Caco-2 (cell line): ENCODE data around the gene TREML2. TPM values are rescaled to one million over a fixed set of nuclear protein-coding genes. Genes with fewer than 3 reads are reported as not detected.

Experiments used
- BruUV-seq: library from RNA; stranded (reverse); fragments of 400-500 nt; replicated peaks from 2 replicates; lab custom pipeline; 2021; lab: Mats Ljungman, UMichigan
- CTCF ChIA-PET: fragments of 300-600 bp; sonication (Branson Sonifier 250); formaldehyde crosslinking; loops from one replicate; lab custom pipeline; 2022; ENCODE audit warnings: antibody characterized with exemption; lab: Charles Lee
- POLR2A ChIA-PET: fragments of 300-600 bp; sonication (Branson Sonifier 250); formaldehyde crosslinking; loops from one replicate; lab custom pipeline; 2022; ENCODE audit warnings: antibody characterized with exemption; lab: Charles Lee
- DNase-seq, 2 experiments: peaks; one replicate each; pipeline versions ENCODE4 v3.0.0 to v3.0.0-alpha.2; 2020 to 2022
- H3K27me3 ChIP-seq: replicated peaks from 2 replicates; pipeline ENCODE4 v1.6.0; 2011; ENCODE audit warnings: low read length; ENCODE audit not compliant: control insufficient read depth, insufficient read depth
- H3K36me3 ChIP-seq: 2 replicates; pipeline ENCODE4 v1.5.1; 2011; ENCODE audit warnings: low read length; ENCODE audit not compliant: control insufficient read depth, insufficient read depth
- H3K4me1 ChIP-seq: fragments of 250-450 bp; sonication (Bioruptor Pico); 2 replicates; pipeline ENCODE4 v1.5.1; 2020; ENCODE audit warnings: mild to moderate bottlenecking
- H3K4me3 ChIP-seq: 2 replicates; pipeline ENCODE4 v1.5.1; 2011; ENCODE audit warnings: low read depth, mild to moderate bottlenecking, control low read depth, low read length
- H3K9me3 ChIP-seq: fragments of 250-450 bp; sonication (Bioruptor Pico); 2 replicates; pipeline ENCODE4 v1.5.1; 2020; ENCODE audit warnings: mild to moderate bottlenecking, moderate library complexity
- H3K27ac Mint-ChIP-seq: one replicate; pipeline ENCODE4 v1.8.0; 2022; ENCODE audit warnings: mixed read lengths; ENCODE audit not compliant: unreplicated experiment
- H3K27me3 Mint-ChIP-seq: one replicate; pipeline ENCODE4 v1.8.0; 2022; ENCODE audit warnings: mixed read lengths; ENCODE audit not compliant: insufficient read depth, unreplicated experiment
- H3K36me3 Mint-ChIP-seq: one replicate; pipeline ENCODE4 v1.8.0; 2022; ENCODE audit warnings: mild to moderate bottlenecking, mixed read lengths; ENCODE audit not compliant: insufficient read depth, unreplicated experiment
- H3K4me1 Mint-ChIP-seq: one replicate; pipeline ENCODE4 v1.8.0; 2022; ENCODE audit warnings: low read depth, mixed read lengths; ENCODE audit not compliant: unreplicated experiment
- H3K4me3 Mint-ChIP-seq: one replicate; pipeline ENCODE4 v1.8.0; 2022; ENCODE audit warnings: mild to moderate bottlenecking, moderate library complexity, mixed read lengths; ENCODE audit not compliant: unreplicated experiment
- H3K9me3 Mint-ChIP-seq: one replicate; pipeline ENCODE4 v1.8.0; 2022; ENCODE audit warnings: mixed read lengths; ENCODE audit not compliant: unreplicated experiment
- intact Hi-C: fragments of 100-400 bp; cut with micrococcal nuclease; formaldehyde crosslinking; loops from one replicate; pipeline ENCODE4 v1.10.0; 2022; ENCODE audit not compliant: unreplicated experiment
- total RNA-seq: library from RNA; stranded (reverse); gene quantifications from 2 replicates; pipeline ENCODE4 v1.2.3, GENCODE V29; 2022
- TF ChIP-seq, protein P1 (sequence below), 2 experiments: fragments of 200-600 bp in 1 of 2; IDR thresholded peaks; 1 replicate in 1 of 2; 2 replicates in 1 of 2; pipeline versions ENCODE4 v1.5.1 to v1.8.0; 2011 to 2022; ENCODE audit warnings: antibody characterized with exemption in 1 of 2, control low read depth in 1 of 2, inconsistent platforms in 1 of 2, low read depth in 1 of 2, low read length in 1 of 2, mild to moderate bottlenecking in 1 of 2, moderate library complexity in 1 of 2; ENCODE audit not compliant: insufficient read depth in 1 of 2, severe bottlenecking in 1 of 2, unreplicated experiment in 1 of 2

The TREML2 gene
- total RNA-seq, 1 experiment from 2014 or later, result not detected

DNA sequence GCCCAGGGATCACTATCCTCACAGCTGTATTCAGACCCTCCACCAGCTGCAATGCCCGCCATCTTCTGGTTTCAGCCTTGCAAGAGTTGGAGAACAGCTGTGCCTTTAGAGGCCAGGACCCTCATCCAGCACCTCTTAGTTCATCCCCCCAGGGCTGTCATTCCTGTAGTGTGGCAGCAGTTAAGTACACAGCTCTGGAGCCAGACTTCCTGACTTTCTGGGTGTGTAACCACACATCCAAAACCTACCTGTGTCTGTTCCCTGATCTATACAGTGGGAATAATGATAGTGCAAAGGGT is 37.6 kb downstream of the TREML2 start:
- Histone ChIP-seq H3K4me3 (no peak overlapping the region), H3K27me3 (no peaks in the 10 kb centered on the region), H3K4me1 (no peaks in the 10 kb centered on the region), H3K36me3 (no peaks in the 10 kb centered on the region), H3K9me3 (no peaks in the 10 kb centered on the region)
- DNase-seq, result no peak
- Mint-ChIP-seq H3K36me3 (no peaks in the 10 kb centered on the region), H3K27ac (no peak overlapping the region), H3K4me3 (no peak overlapping the region), H3K27me3 (peaks cover 10% of the 10 kb centered on the region), H3K4me1 (no peaks in the 10 kb centered on the region), H3K9me3 (no peaks in the 10 kb centered on the region)
- POLR2A ChIA-PET, result no interaction called here
- TF ChIP-seq, protein P1, sequence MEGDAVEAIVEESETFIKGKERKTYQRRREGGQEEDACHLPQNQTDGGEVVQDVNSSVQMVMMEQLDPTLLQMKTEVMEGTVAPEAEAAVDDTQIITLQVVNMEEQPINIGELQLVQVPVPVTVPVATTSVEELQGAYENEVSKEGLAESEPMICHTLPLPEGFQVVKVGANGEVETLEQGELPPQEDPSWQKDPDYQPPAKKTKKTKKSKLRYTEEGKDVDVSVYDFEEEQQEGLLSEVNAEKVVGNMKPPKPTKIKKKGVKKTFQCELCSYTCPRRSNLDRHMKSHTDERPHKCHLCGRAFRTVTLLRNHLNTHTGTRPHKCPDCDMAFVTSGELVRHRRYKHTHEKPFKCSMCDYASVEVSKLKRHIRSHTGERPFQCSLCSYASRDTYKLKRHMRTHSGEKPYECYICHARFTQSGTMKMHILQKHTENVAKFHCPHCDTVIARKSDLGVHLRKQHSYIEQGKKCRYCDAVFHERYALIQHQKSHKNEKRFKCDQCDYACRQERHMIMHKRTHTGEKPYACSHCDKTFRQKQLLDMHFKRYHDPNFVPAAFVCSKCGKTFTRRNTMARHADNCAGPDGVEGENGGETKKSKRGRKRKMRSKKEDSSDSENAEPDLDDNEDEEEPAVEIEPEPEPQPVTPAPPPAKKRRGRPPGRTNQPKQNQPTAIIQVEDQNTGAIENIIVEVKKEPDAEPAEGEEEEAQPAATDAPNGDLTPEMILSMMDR (IDR thresholded peaks at IDR 0.05; ENCODE audit: insufficient read depth in 1 of 2, low read depth in 1 of 2, low read length in 1 of 2, severe bottlenecking in 1 of 2, unreplicated experiment in 1 of 2), result no peak
- CTCF ChIA-PET, result no interaction called here
- intact Hi-C loops, result no loop called here
- no TSS peak for BruUV-seq

DNA sequence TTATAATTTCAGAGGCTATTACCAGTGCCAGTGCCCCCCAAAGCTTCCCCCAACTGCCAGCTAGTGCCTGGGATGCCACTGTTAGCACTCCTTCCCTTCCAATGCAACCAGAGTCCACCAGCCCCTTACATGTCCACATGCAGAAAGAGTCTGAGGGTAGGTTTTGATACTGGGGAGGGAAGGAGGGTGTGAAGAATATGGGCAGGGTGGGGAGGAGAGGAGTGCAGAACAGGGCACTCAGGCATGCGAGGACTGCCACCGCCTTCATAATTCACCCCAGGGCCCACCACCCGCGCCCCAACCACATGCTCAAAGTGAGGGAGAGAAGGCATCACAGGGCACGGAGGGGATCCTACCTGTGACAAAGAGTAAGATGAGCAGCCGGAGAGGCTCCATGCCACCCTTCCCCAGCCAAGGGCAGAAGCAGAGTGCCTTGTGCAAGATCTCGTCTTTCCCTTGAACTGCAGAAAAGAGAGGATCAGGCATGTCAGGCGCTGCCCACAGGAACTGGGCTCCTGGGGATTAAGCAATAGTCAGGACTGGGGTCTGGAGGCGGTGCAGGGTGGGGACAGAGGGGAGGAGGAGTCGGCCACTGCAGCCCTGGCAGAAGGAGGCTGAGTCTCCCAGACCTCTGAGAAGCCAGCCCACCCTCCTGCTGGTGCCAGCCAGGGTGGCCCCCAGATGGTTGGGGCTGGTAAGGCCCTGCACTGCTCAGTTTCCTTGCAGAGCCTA is 38.1 kb downstream of the TREML2 start, which contains the start of gene TREM2:
TREM2 (minus strand) TSS at position 430 of the 732 bp plus-strand sequence; CDS start at position 396, 34 bp downstream.
- Histone ChIP-seq H3K27me3 (no peaks in the 10 kb centered on the region), H3K4me3 (no peak within 1 kb of the TSS), H3K4me1 (no peaks in the 10 kb centered on the region), H3K36me3 (no peaks in the 10 kb centered on the region), H3K9me3 (no peaks in the 10 kb centered on the region)
- Mint-ChIP-seq H3K4me3 (no peak within 1 kb of the TSS), H3K36me3 (no peaks in the 10 kb centered on the region), H3K4me1 (no peaks in the 10 kb centered on the region), H3K27ac (no peak within 1 kb of the TSS), H3K9me3 (no peaks in the 10 kb centered on the region), H3K27me3 (peaks cover 10% of the 10 kb centered on the region)
- intact Hi-C loops, result no loop called here
- POLR2A ChIA-PET, result no interaction called here
- BruUV-seq, result no TSS peak
- DNase-seq, result no peak
- TF ChIP-seq, protein P1 (IDR thresholded peaks at IDR 0.05; ENCODE audit: insufficient read depth in 1 of 2, low read depth in 1 of 2, low read length in 1 of 2, severe bottlenecking in 1 of 2, unreplicated experiment in 1 of 2), result no peak
- CTCF ChIA-PET, result no interaction called here

GRCh38 chr6:41161851-41162552 is 38.9 kb downstream of the TREML2 start:
- DNase-seq, result no peak
- H3K36me3 ChIP-seq, result no peaks in the 10 kb centered on the region
- no peak overlapping the region for H3K4me3 ChIP-seq
- Mint-ChIP-seq H3K4me1 (no peaks in the 10 kb centered on the region), H3K36me3 (no peaks in the 10 kb centered on the region), H3K4me3 (no peak overlapping the region), H3K27me3 (peaks cover 4% of the 10 kb centered on the region), H3K27ac (no peak overlapping the region), H3K9me3 (no peaks in the 10 kb centered on the region)
- POLR2A ChIA-PET, result no interaction called here
- TF ChIP-seq, protein P1 (IDR thresholded peaks at IDR 0.05; ENCODE audit: insufficient read depth in 1 of 2, low read depth in 1 of 2, low read length in 1 of 2, severe bottlenecking in 1 of 2, unreplicated experiment in 1 of 2), result no peak
- H3K9me3 ChIP-seq, result no peaks in the 10 kb centered on the region
- intact Hi-C loops, result no loop called here
- CTCF ChIA-PET, result no interaction called here
- BruUV-seq, result no TSS peak
- no peaks in the 10 kb centered on the region for H3K4me1 ChIP-seq
- no peaks in the 10 kb centered on the region for H3K27me3 ChIP-seq
